LNCaP clone FGC (cell line): ENCODE data around the gene SHFL.

Experiments used
- DNase-seq: peaks from one replicate; pipeline ENCODE4 v3.0.0-alpha.2; 2011; ENCODE audit warnings: low read depth
- H3K4me3 ChIP-seq: 2 replicates; pipeline ENCODE4 v1.5.1; 2011; ENCODE audit warnings: mild to moderate bottlenecking, low read depth, low read length, control low read depth
- TF ChIP-seq, protein P1 (sequence below): IDR thresholded peaks from 2 replicates; pipeline ENCODE4 v1.5.1; 2012; ENCODE audit warnings: mild to moderate bottlenecking; ENCODE audit not compliant: control insufficient read depth, insufficient read depth; ENCODE audit errors: extremely low read depth

The SHFL gene

DNA sequence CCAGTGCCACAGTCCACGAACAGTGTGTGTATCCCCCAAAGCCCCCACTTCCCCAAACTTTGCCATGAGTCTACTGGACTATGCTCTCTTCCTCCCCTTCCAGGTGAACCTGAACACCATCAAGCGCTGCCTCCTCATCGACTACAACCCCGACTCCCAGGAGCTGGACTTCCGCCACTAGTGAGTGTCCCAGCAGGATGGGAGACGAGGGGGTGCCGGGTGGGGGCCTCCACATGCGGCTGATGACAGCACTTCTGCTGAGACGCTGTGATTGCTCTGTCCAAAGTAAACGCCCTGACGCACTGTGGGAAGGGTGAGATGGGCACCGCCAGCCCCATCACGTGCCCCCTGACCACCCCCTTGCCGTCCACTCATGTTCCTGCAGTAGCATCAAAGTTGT, 23.4 kb downstream of the SHFL start:
- H3K4me3 ChIP-seq: no peak overlapping the region
- TF ChIP-seq, protein P1, sequence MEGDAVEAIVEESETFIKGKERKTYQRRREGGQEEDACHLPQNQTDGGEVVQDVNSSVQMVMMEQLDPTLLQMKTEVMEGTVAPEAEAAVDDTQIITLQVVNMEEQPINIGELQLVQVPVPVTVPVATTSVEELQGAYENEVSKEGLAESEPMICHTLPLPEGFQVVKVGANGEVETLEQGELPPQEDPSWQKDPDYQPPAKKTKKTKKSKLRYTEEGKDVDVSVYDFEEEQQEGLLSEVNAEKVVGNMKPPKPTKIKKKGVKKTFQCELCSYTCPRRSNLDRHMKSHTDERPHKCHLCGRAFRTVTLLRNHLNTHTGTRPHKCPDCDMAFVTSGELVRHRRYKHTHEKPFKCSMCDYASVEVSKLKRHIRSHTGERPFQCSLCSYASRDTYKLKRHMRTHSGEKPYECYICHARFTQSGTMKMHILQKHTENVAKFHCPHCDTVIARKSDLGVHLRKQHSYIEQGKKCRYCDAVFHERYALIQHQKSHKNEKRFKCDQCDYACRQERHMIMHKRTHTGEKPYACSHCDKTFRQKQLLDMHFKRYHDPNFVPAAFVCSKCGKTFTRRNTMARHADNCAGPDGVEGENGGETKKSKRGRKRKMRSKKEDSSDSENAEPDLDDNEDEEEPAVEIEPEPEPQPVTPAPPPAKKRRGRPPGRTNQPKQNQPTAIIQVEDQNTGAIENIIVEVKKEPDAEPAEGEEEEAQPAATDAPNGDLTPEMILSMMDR: no peak
- DNase-seq: no peak

GRCh38 chr19:10110076-10110971, 24.2 kb downstream of the SHFL start:
- TF ChIP-seq, protein P1: no peak
- DNase-seq: no peak
- H3K4me3 ChIP-seq: no peak overlapping the region

DNA sequence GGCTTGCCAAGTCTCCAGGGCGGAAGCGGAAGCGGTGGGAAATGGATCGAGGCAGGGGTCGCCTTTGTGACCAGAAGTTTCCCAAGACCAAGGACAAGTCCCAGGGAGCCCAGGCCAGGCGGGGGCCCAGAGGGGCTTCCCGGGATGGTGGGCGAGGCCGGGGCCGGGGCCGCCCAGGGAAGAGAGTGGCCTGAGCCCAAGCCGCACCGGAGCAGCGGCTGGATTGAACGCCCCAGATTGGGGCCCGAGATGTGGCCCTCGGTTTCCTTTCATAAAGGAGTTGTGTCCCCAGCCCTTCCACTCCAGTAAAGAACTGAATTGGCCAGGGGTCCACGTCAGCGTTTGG, 24.8 kb downstream of the SHFL start:
- no peak overlapping the region for H3K4me3 ChIP-seq
- DNase-seq: no peak
- TF ChIP-seq, protein P1: no peak

DNA sequence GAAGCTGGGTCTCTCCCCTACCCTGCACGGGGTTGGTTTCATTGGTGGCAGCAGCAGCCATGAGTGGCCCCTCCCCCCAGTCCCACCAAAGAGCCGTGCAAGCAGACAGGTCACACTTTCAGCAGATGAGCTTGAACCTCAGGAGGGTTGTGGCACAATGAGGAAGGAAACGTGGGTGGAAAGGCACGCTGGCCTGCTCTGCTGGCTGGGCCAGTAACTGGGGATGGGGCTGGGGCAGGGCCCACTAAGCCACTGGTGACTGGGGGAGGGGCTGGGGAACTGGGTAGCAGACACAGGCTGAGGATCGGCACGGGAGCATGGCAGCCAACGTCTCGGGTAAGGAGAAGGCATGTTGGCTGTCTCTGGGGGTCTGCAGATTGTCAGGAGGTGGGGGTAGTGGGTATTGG, 25.3 kb downstream of the SHFL start, which contains the start of gene P2RY11:
TSS of gene P2RY11 (plus strand) at position 289 of the 407 bp plus-strand sequence. CDS start at position 318, 29 bp downstream.
- no peak for DNase-seq
- H3K4me3 ChIP-seq: no peak within 1 kb of the TSS
- TF ChIP-seq, protein P1: no peak

DNA sequence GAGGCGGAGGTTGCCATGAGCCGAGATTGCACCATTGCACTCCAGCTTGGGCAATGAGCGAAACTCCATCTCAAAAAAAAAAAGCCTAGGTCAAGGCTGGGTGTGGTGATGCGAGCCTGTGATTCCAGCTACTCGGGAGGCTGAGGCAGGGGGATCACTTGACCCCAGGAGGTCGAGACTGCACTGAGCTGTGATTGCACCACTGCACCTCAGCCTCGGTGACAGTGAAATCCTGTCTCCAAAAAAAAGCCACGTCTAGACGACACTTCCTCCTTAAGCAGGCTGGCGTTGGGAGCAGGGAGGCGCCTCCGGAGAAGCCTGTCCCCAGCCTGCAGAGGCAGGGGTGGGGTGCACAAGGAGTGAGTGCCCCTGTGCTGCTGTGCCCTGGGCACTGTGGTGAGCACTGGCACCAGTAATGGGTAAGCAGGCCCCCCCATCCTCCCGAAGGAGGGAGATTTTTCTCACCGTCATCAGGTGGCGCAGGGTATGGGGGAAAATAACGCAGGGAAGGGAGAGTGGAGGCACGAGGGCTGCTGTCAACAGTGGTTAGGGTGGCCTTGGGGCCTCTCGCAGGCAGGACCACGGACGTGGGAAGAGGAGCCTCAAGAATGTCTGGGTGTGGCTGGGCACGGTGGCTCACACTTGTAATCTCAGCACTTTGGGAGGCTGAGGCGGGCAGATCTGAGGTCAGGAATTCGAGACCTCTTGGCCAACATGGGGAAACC, 26.1 kb downstream of the SHFL start:
- DNase-seq: no peak
- TF ChIP-seq, protein P1: no peak
- H3K4me3 ChIP-seq: no peak overlapping the region

DNA sequence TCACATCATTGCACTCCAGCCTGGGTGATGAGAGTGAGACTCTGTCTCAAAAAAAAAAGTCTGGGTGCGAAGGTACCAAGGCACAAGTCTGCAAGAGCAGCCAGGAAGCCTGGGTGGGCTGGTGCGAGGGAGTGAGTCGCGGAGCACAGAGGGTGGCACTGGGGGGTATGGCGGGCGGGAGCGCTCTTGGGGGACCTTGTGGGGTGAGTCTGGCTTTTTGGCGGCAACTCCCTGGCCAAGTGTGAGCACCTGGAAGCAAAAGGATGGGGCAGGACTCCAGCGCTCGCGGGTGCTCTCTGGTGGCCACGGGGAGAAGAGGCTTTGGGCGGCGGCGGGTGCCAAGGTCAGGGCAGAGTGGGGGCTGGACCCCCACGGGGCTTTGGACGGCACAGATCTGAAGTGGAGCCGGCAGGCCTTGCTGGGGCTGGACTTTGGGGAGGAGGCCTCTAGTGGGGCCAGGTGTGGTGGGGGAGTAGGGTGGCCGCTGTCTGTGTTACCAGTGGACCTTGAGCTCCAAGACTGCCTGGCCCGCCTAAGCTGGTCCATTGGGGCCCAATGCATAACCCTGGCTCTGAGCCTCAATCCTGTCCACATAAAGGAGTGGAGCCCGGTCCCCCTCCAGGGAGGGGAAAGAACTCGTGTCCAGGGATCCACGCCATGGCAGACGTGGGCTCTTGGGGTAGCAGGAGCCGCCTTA, 26.9 kb downstream of the SHFL start:
- TF ChIP-seq, protein P1: peak; percentile 62
- no peak overlapping the region for H3K4me3 ChIP-seq
- DNase-seq: no peak
